Skin epidermis (tissue), 12 donors: ENCODE measurements around the gene CTIF.
A peak's percentile ranks its signal among the peaks of the same experiment; 100 is the strongest.

Experiments
- H3K27ac ChIP-seq, 21 experiments: fragments of 200-600 bp; sonication (generic) in 11 of 21; one replicate each; pipeline ENCODE4 v1.5.0; 2020; ENCODE audit warnings: mild to moderate bottlenecking in 3 of 21, inconsistent platforms in 2 of 21, moderate library complexity in 2 of 21
- H3K4me3 ChIP-seq, 7 experiments: fragments of 200-600 bp; sonication (generic) in 2 of 7; one replicate each; pipeline ENCODE4 v1.5.0; 2020; ENCODE audit warnings: inconsistent platforms in 2 of 7, mild to moderate bottlenecking in 2 of 7, moderate library complexity in 1 of 7

Gene CTIF

DNA sequence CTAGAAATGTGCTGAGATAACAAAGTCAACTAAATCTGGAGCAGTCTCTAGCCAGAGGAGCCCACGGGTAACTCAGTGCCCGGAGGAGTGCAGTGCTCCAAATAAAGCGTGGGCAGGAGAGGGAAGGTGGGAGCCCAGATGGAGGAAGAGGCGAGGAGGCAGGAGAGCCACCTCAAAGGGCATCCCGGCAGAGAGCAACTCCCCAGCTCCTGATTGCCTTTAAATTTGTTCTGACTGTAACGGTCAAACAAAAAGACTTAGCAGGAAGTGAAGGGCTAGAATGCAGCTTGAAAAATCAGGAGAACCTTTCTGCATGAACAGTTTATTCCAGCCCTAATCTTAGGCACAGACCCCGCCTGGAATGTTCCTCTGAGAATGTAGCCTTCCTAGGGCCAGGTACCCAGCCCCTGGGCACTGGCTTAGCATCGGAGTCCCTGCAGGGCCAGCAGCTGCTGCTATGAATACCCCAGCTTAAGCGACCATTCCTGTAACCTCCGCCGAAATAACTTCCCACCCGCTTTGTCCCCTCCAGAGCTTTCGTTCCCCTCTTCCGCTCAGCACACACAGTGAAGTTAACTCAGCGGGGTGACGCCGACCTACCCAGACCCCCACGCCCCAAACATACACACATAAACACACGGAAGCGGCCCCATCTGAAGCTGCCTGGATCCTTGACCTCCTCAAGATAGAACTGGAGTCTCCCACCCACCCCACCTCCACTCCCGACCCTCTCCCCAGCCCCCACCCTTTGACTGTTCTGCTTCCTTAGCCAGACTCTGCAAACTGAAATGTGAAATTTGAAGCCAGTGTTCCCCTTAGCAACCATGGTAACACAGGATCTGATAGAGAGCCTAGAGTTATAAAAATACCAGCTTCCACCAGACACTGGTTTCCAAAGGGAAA is 288.7 kb downstream of the CTIF start:
- H3K4me3 ChIP-seq, result no peak overlapping the region

GRCh38 chr18:48828194-48828545 is 289.3 kb downstream of the CTIF start:
- H3K4me3 ChIP-seq, result no peak overlapping the region
- peak overlapping the region in 5 of 21 experiments; percentile 32 to 70 (median 55) for H3K27ac ChIP-seq

More for the DNA sequence above, 288.7 kb downstream of the CTIF start:
- H3K27ac ChIP-seq, result peak overlapping the region in 10 of 21 experiments; percentile 14 to 70 (median 38)

DNA sequence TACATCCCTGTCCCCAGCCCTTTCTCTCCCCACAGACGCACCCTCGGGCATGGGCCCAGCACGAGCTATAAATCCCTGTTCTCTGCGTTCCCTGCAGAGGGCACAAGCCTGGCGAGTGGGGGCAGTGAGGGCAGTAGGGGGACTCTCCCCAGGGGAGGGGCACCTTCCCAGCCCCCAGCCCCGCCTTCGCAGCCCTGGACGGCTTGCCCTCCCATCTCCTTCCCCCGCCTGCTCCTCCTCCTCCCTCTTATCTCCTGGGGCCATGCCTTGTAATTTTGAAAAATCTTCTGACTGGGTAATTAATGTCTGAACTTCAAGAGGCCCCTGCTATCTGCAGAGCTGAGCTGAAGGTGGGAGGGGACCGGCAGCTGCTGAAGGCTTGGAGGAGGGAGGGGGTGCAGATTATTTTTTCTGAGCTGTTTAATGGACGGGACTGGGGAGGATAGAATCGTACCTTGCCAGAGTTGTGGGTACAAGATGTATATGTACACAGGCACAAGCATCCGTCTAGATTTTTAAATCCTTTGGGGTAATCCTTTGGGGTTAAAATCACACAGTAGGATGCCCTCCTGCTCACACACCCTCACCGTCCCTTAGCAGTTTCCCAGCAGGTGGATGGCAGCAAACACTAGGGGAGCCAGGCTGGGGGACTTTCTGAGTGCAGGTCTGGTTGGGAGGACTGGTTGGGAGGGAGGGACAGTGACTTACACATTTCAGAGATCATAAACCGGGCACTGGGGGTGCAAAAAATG is 290.0 kb downstream of the CTIF start:
- H3K27ac ChIP-seq, result peak overlapping the region in 1 of 21 experiments; percentile 68
- H3K4me3 ChIP-seq, result no peak overlapping the region

- Histone ChIP-seq H3K4me3 (no peak overlapping the region), H3K27ac (no peak overlapping the region)
These were observed 290.8 kb downstream of the CTIF start for GRCh38 chr18:48829443-48830149.

GRCh38 chr18:48831113-48831759 is 292.4 kb downstream of the CTIF start:
- peak overlapping the region in 1 of 21 experiments; percentile 3 for H3K27ac ChIP-seq
- no peak overlapping the region for H3K4me3 ChIP-seq

- Histone ChIP-seq H3K4me3 (no peak overlapping the region), H3K27ac (peak overlapping the region in 2 of 21 experiments; percentile 70)
These were observed 293.0 kb downstream of the CTIF start for GRCh38 chr18:48831802-48832201.

DNA sequence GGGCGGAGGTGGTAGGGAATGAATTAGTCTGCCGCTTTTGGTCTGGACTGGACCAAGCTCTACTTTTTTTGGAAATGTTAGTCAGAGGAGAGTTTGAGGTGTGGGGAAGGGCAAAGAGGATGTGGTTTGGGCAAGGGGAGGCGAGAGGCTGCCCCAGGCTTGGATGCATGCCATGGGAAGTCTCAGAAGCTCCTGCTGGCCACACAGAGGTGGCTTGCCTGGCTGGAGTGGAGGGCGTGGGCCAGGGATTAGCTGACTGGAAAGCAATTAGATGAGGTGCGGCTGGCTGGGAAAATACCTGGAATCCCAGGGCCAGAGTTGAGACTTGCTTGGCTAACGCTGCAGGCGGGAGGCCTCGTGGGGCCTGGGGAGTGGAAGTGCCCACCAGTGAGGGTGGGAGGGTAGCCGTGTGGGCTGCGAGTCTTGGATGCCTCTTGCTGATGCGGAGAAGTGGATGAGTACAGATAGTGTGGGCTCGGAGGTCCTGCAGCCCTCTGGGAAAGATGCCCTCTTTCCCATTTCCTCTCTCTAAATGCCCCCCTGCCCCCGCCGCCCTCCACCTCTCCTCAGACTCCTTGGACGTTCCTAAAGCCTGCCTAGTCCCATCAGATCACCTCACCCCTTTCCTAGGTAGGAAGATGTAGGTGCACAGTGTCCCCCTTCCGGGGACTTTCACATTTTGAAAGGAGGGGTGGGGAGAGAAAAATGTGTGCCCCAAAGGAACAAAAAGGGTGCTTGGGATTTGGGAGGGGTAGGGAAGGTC is 294.3 kb downstream of the CTIF start:
- peak overlapping the region in 1 of 7 experiments; percentile 13 for H3K4me3 ChIP-seq
- peak overlapping the region in 15 of 21 experiments; percentile 21 to 85 (median 68) for H3K27ac ChIP-seq

- Histone ChIP-seq H3K4me3 (peak overlapping the region in 3 of 7 experiments; percentile 13 to 23 (median 14)), H3K27ac (peak overlapping the region in 15 of 21 experiments; percentile 19 to 85 (median 68))
These were observed 295.0 kb downstream of the CTIF start for GRCh38 chr18:48833701-48834412.

DNA sequence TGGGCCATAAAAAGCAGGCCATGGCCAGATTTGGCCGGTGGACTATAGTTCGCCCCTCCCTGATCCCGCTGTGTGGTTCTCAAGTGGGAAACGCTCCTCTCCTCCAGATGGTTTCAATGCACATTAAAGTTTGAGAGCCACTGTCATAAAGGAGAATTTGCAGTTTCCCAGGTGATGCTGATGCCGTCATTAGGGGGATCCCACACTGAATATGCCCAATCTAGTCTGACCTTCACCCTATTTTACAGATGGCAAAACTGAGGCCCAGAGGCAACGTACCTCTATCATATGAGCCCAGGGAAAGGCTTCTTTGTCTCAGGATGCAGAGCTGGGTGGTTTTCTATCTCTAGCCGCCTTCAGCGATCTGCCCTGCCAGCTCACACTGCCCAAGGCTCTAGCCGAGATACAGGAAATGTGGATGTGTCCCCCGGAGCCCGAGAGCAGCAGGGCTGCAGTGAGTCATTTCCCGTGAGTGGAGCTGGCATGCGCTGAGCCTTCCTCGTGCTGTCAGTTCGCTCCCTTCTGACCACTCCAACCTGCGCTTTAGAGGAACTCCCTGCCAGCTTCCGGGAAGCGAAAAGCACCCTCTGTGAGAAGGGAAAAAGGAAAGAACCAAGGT is 295.7 kb downstream of the CTIF start:
- H3K4me3 ChIP-seq, result peak overlapping the region in 3 of 7 experiments; percentile 13 to 23 (median 14)
- H3K27ac ChIP-seq, result peak overlapping the region in 13 of 21 experiments; percentile 19 to 85 (median 55)

DNA sequence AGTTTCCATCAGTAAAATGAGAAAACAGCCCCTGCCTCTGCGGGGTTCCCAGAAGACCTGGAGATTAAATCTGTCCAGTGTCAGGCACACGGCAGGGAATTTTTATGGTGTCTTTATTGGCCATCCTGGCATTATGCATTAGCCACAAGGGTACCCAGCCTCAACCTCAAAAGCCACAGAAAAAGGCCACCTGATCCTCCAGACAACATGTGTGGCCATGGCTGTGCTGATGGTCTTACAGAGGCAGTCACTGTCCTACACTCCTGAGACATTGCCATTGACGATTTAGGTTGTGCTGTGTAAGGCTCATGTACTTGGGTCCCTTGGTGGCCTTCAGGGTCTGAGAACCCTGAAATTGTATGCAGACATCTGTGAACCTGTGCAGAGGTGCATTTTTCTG is 296.3 kb downstream of the CTIF start:
- no peak overlapping the region for H3K4me3 ChIP-seq
- H3K27ac ChIP-seq, result peak overlapping the region in 10 of 21 experiments; percentile 29 to 85 (median 63)

DNA sequence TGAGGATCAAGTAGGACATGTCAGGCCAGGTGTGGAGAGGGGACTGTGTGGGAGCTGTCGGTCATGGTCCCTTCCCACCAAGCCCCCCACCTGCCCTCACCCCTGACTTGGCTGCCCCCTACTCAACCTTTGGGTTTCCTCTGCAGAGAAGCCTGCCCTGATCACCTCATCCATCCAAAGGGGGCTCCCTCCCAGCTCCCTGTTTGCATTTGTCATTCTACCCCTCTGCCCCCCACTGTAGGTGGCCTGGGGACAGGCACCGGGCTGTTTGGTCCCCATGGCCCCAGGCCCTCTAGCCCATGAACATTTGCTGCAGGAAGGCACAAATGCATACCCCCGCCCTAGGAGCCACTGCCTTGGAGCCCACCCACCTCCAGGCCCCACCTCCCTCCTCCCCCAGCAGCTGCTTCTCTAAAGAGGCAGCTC is 296.9 kb downstream of the CTIF start:
- no peak overlapping the region for H3K4me3 ChIP-seq
- peak overlapping the region in 3 of 21 experiments; percentile 70 to 85 (median 84) for H3K27ac ChIP-seq

- H3K27ac ChIP-seq, result peak overlapping the region in 4 of 21 experiments; percentile 5 to 85 (median 45)
- no peak overlapping the region for H3K4me3 ChIP-seq
These were observed 297.5 kb downstream of the CTIF start for GRCh38 chr18:48836231-48836805.

GRCh38 chr18:48836806-48837615 is 298.2 kb downstream of the CTIF start:
- H3K4me3 ChIP-seq, result no peak overlapping the region
- peak overlapping the region in 4 of 21 experiments; percentile 5 to 85 (median 27) for H3K27ac ChIP-seq

GRCh38 chr18:48837676-48838075 is 298.8 kb downstream of the CTIF start:
- Histone ChIP-seq H3K4me3 (no peak overlapping the region), H3K27ac (peak overlapping the region in 2 of 21 experiments; percentile 48 to 83)

DNA sequence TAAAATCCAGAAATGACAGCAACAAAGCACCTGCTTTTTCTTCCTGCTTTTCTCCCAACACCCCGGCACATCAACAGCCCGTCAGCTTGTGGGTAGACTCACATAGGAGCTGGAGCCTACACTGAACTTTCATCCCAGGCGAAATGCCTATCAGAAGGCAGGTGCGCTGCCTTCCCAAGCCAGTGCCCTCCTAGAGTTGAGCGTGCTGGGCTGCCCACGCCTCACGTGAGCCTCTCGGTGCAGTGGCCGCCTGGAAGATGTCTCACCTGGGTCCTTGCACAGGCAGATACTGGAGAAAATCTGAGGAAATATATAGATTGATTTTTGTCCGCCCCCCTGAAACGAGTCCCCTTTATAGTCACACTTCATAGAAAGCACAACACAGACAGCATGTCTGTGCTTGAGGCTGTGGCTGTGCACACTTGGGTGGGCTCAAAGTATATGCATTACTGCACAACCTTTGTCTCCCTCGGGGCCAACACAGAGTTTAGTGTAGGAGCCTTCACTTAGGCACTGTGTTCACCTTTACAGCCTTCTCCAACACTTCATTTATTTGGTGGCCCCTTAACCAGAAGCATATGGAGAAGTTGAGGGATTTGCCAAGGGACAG is 299.4 kb downstream of the CTIF start:
- Histone ChIP-seq H3K4me3 (no peak overlapping the region), H3K27ac (peak overlapping the region in 10 of 21 experiments; percentile 32 to 90 (median 62))
